Ishikawa (cell line): Measurements from ENCODE around the gene PIGZ.

Source experiments
- CEBPB ChIP-seq: IDR thresholded peaks from 2 replicates; pipeline ENCODE4 v1.6.1; 2012
- CREB1 ChIP-seq: IDR thresholded peaks from 2 replicates; pipeline ENCODE4 v1.6.1; 2012; ENCODE audit warnings: low read depth
- MAX ChIP-seq: IDR thresholded peaks from 2 replicates; pipeline ENCODE4 v1.6.1; 2012
- NFIC ChIP-seq: IDR thresholded peaks from 2 replicates; pipeline ENCODE4 v1.6.1; 2012
- RAD21 ChIP-seq: IDR thresholded peaks from 2 replicates; pipeline ENCODE4 v1.6.1; 2012; ENCODE audit warnings: low read depth
- TAF1 ChIP-seq: IDR thresholded peaks from 2 replicates; pipeline ENCODE4 v1.6.1; 2012; ENCODE audit warnings: low read depth, mild to moderate bottlenecking
- TCF12 ChIP-seq: IDR thresholded peaks from 2 replicates; pipeline ENCODE4 v1.6.1; 2012; ENCODE audit warnings: low read depth
- TEAD4 ChIP-seq: IDR thresholded peaks from 2 replicates; pipeline ENCODE4 v1.6.1; 2012
- YY1 ChIP-seq: IDR thresholded peaks from 2 replicates; pipeline ENCODE4 v1.6.1; 2012; ENCODE audit warnings: low read depth
- ZBTB7A ChIP-seq: IDR thresholded peaks from 2 replicates; pipeline ENCODE4 v1.6.1; 2012; ENCODE audit warnings: low read depth

- no peak for TF ChIP-seq RAD21
- no peak for TF ChIP-seq MAX
- TF ChIP-seq CREB1, result no peak
- TF ChIP-seq ZBTB7A, result no peak
- TF ChIP-seq TCF12, result no peak
- TF ChIP-seq YY1, result no peak
- TF ChIP-seq TAF1, result no peak
- no peak for TF ChIP-seq NFIC
- TF ChIP-seq TEAD4, result no peak
- no peak for TF ChIP-seq CEBPB
These were observed 22.0 kb upstream of the PIGZ start for GRCh38 chr3:196990601-196991007.
